Lung (tissue), 12 donors: ENCODE data around the gene DEAF1. TPM values are rescaled to one million over a fixed set of nuclear protein-coding genes. Genes with fewer than 3 reads are reported as not detected.

Source experiments
- ATAC-seq: fragments of 200-7000 bp; cut with Tn5 transposase; one replicate; pipeline ENCODE4 v1.9.1; 2020; ENCODE audit warnings: moderate number of reproducible peaks; ENCODE audit not compliant: insufficient read depth, low FRiP score
- DNase-seq, 3 donors: peaks; one replicate each; pipeline ENCODE4 v3.0.0-alpha.2; 2013 to 2017
- H3K27ac ChIP-seq, 2 donors: one replicate each; pipeline ENCODE4 v1.5.1; 2013; ENCODE audit warnings: mild to moderate bottlenecking in 2 of 2, moderate library complexity in 2 of 2, control low read depth in 1 of 2, inconsistent platforms in 1 of 2, low read depth in 1 of 2, low read length in 1 of 2
- H3K27me3 ChIP-seq, 3 donors: one replicate each; pipeline ENCODE4 v1.5.1; 2013; ENCODE audit warnings: low read length in 2 of 3; ENCODE audit not compliant: control insufficient read depth in 3 of 3, insufficient read depth in 3 of 3
- H3K36me3 ChIP-seq, 4 donors: one replicate each; pipeline ENCODE4 v1.5.1; 2013; ENCODE audit warnings: low read length in 4 of 4, mild to moderate bottlenecking in 1 of 4, moderate library complexity in 1 of 4; ENCODE audit not compliant: control insufficient read depth in 4 of 4, insufficient read depth in 4 of 4
- H3K4me1 ChIP-seq, 5 donors: one replicate each; pipeline ENCODE4 v1.5.1; 2013; ENCODE audit warnings: low read length in 5 of 5, mild to moderate bottlenecking in 2 of 5, moderate library complexity in 1 of 5; ENCODE audit not compliant: control insufficient read depth in 5 of 5, insufficient read depth in 5 of 5
- H3K4me3 ChIP-seq: one replicate; pipeline ENCODE4 v1.5.1; 2013; ENCODE audit warnings: mild to moderate bottlenecking, control low read depth, moderate library complexity
- H3K9ac ChIP-seq, 2 donors: one replicate each; pipeline ENCODE4 v1.5.1; 2013; ENCODE audit warnings: low read length in 2 of 2, control low read depth in 1 of 2; ENCODE audit not compliant: insufficient read depth in 1 of 2
- H3K9me3 ChIP-seq, 4 donors: one replicate each; pipeline ENCODE4 v1.5.1; 2013; ENCODE audit warnings: low read length in 3 of 4, mild to moderate bottlenecking in 1 of 4, moderate library complexity in 1 of 4; ENCODE audit not compliant: control insufficient read depth in 4 of 4, insufficient read depth in 3 of 4
- WGBS, 2 donors: extraction: QIAGEN DNeasy Blood & Tissue Kit; methylation state at CpG; one replicate each; pipeline ENCODE4 v1.1.7; 2013; 5-methylcytosine and 5-hydroxymethylcytosine counted together
- polyA plus RNA-seq, 2 donors: library from polyadenylated mRNA; stranded (reverse); fragments of 200-250 nt; gene quantifications; one replicate each; pipeline ENCODE4 v1.2.1, GENCODE V29; 2013
- total RNA-seq, 2 donors: library from RNA; depleted of rRNA in 1 of 2; stranded (reverse); fragments of >200 nt in 1 of 2; gene quantifications; one replicate each; pipeline ENCODE4 v1.2.1, GENCODE V29; 2014 to 2021
- TF ChIP-seq, protein P1 (sequence below): IDR thresholded peaks from 2 replicates; pipeline ENCODE4 v1.5.1; 2012; ENCODE audit warnings: mild to moderate bottlenecking; ENCODE audit errors: control extremely low read depth, extremely low read depth
- donor health status: control.
- donor health status: control.
- donor health status: Bipolar disorder and iron deficiency.
- donor health status: healthy.
- donor health status: DM: yes; HTN: yes; CAD: no.

DEAF1 gene
- total and polyA plus RNA-seq, 4 donors: 18.5 to 33.1 (median 22.3) TPM

DNA sequence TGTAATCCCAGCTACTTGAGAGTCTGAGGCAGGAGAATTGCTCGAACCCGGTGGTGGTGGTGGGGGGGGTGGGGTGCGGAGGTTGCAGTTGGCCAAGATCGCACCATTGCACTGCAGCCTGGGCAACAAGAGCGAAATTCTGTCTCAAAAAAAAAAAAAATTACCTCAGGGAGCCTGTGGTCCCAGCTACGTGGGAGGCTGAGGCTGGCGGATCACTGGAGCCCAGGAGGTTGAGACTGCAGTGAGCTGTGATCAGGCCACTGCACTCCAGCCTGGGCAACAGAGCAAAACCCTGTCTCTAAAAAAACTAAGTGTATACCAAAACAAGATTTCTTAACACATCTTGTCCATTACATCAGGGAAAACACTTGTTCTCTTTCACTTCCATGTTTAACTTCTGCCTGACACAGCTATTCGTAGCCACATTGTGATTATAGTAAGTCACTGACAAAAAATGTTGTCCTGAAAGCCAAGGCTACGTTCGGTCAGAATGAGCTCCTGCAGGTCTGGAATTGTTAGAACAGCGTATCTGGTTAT is 2.0 kb upstream of the DEAF1 start:
- no peak overlapping the region for H3K4me3 ChIP-seq

DNA sequence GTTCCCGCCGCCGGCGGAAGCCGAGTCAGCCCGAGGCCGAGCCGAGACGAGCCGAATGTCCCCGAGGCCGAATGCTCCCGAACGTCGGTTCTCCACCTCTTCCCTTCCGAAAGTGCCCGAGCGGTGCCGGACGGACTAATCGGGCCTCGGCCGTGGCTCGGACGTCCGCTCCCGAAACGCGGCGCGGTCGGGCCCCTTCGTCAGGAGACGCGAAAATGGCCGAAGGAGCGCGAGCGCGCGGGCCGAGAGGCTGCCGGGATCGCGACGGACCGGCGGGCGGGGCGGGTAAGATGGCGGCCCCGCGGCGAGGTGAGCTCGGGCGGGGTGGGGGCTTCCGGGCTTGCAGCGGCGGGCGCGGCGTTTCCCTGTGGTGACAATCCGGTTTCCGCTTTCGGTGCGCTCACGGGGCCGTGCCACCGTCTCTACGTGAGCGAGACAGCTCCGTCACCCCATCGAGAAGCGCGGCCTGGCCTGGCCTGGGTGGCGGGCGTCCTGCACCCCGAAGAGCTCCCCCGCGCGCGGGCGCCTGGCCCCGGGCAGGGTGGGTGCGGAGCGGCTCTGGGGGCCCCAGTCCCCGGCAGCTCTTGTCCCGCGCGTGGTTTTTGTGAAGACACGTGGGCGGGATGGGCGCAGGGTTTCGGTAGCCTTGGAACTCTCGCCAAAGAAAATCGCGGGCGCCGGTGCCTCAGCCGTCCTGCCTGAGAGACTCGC is 671 bp upstream of the DEAF1 start, which contains the start of gene TMEM80:
Gene TMEM80 (plus strand): TSS at position 279 of the 711 bp plus-strand sequence. CDS start 12 bp downstream, at position 291.
- Histone ChIP-seq H3K9me3 (no peaks in the 10 kb centered on the region), H3K4me3 (peak within 1 kb of the TSS; percentile 88), H3K4me1 (peaks cover 0 to 22% (median 9%) of the 10 kb centered on the region in 5 donors), H3K9ac (peak within 1 kb of the TSS; percentile 89 to 98), H3K36me3 (peaks cover 0 to 8% (median 7%) of the 10 kb centered on the region in 4 donors), H3K27me3 (no peaks in the 10 kb centered on the region), H3K27ac (peak within 1 kb of the TSS; percentile 98 to 100)
- WGBS, 2 donors: 0% methylated on average over 91 to 101 of the region's 101 CpGs
- ATAC-seq: peak; percentile 92
- TF ChIP-seq, protein P1, sequence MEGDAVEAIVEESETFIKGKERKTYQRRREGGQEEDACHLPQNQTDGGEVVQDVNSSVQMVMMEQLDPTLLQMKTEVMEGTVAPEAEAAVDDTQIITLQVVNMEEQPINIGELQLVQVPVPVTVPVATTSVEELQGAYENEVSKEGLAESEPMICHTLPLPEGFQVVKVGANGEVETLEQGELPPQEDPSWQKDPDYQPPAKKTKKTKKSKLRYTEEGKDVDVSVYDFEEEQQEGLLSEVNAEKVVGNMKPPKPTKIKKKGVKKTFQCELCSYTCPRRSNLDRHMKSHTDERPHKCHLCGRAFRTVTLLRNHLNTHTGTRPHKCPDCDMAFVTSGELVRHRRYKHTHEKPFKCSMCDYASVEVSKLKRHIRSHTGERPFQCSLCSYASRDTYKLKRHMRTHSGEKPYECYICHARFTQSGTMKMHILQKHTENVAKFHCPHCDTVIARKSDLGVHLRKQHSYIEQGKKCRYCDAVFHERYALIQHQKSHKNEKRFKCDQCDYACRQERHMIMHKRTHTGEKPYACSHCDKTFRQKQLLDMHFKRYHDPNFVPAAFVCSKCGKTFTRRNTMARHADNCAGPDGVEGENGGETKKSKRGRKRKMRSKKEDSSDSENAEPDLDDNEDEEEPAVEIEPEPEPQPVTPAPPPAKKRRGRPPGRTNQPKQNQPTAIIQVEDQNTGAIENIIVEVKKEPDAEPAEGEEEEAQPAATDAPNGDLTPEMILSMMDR: no peak
- peak; percentile 99 for DNase-seq

More for the DNA sequence above, 2.0 kb upstream of the DEAF1 start:
- Histone ChIP-seq H3K27me3 (no peaks in the 10 kb centered on the region), H3K36me3 (peaks cover 0 to 10% (median 8%) of the 10 kb centered on the region in 4 donors), H3K27ac (peak overlapping the region; percentile 10 to 98), H3K9ac (peak overlapping the region in 1 of 2 donors; percentile 23), H3K4me1 (peaks cover 0 to 22% (median 9%) of the 10 kb centered on the region in 5 donors), H3K9me3 (no peaks in the 10 kb centered on the region)
- DNase-seq (peak in 2 of 3 donors; percentile 26 to 50), ATAC-seq (no peak)
- 64 to 65% methylated on average over 11 of the region's 11 CpGs for WGBS, 2 donors
- TF ChIP-seq, protein P1: no peak

DNA sequence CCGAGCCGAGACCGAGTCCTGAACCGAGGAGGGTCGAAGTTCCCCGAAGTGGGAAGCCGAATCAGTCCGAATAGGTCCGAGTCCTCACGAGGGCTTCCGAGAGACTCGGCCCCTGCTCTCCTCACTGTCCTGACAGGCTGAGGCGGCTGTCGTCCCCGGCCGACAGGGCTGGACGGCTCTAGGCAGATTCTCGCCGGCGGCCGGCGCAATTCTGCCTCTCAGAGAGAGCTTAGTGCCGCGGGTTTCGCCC is 191 bp upstream of the DEAF1 start:
- Histone ChIP-seq H3K27me3 (no peaks in the 10 kb centered on the region), H3K4me3 (peak overlapping the region; percentile 75), H3K4me1 (peaks cover 0 to 22% (median 9%) of the 10 kb centered on the region in 5 donors), H3K9me3 (no peaks in the 10 kb centered on the region), H3K9ac (peak overlapping the region; percentile 85 to 98), H3K36me3 (peaks cover 0 to 8% (median 6%) of the 10 kb centered on the region in 4 donors), H3K27ac (peak overlapping the region; percentile 98 to 100)
- ATAC-seq: no peak
- WGBS, 2 donors: 0 to 1% methylated on average over 25 of the region's 25 CpGs
- no peak for DNase-seq
- TF ChIP-seq, protein P1: no peak
